DOHH2 (cell line): Measurements from ENCODE around the gene CCDC107.

Source experiments
- CTCF ChIP-seq: fragments of 200-600 bp; sonication (generic); IDR thresholded peaks from one replicate; pipeline ENCODE4 v1.5.1; 2014; ENCODE audit warnings: antibody characterized with exemption, mild to moderate bottlenecking, low read depth, low read length; ENCODE audit not compliant: poor library complexity, severe bottlenecking
- EZH2phosphoT487 ChIP-seq: fragments of 200-600 bp; sonication (generic); IDR thresholded peaks from 2 replicates; pipeline ENCODE4 v1.6.1; 2017; ENCODE audit warnings: borderline replicate concordance, mild to moderate bottlenecking, antibody characterized with exemption, low read length, moderate library complexity, mixed read lengths

- no peak for TF ChIP-seq EZH2phosphoT487
- TF ChIP-seq CTCF, result peak; percentile 56
Measured at GRCh38 chr9:35664531-35665470, 6.7 kb downstream of the CCDC107 start, which contains the start of gene ARHGEF39.
